ENCODE measurements around the gene WDR37. TPM values are rescaled to one million over a fixed set of nuclear protein-coding genes. Genes with fewer than 3 reads are reported as not detected.

The WDR37 gene
- total and polyA plus RNA-seq, 12 donors = 6.8 to 36.5 (median 31.4) TPM

DNA sequence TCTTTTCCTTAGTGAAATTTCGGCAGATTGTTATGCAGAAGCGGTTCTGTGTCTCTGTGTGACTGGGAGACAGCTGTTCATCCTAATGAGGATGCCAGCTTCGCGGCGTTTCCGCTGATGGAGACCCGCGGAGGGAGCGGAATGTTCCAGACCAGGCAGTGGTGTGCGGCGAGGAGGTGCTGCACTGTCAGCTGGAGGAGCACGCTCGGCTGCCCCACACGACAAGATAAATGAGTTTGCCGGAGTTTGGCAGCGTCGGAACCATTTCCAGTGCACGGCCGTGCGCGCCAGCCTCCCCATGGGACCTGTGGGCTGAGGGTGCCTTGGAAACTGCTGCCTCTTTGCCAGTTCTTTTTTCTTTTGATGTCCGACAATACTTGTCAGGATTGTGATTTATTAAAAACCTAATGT lies 64.6 kb downstream of the WDR37 start:
- intact Hi-C loops (cut with DNase I) = no loop called here
- peaks cover 0 to 13% (median 7%) of the 10 kb centered on the region in 9 donors for H3K4me1 ChIP-seq
- H3K27me3 ChIP-seq = no peaks in the 10 kb centered on the region
- no peak for DNase-seq
- 88 to 89% methylated on average over 22 of the region's 22 CpGs for WGBS, 2 donors
- TF ChIP-seq, protein P1, sequence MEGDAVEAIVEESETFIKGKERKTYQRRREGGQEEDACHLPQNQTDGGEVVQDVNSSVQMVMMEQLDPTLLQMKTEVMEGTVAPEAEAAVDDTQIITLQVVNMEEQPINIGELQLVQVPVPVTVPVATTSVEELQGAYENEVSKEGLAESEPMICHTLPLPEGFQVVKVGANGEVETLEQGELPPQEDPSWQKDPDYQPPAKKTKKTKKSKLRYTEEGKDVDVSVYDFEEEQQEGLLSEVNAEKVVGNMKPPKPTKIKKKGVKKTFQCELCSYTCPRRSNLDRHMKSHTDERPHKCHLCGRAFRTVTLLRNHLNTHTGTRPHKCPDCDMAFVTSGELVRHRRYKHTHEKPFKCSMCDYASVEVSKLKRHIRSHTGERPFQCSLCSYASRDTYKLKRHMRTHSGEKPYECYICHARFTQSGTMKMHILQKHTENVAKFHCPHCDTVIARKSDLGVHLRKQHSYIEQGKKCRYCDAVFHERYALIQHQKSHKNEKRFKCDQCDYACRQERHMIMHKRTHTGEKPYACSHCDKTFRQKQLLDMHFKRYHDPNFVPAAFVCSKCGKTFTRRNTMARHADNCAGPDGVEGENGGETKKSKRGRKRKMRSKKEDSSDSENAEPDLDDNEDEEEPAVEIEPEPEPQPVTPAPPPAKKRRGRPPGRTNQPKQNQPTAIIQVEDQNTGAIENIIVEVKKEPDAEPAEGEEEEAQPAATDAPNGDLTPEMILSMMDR (IDR thresholded peaks at IDR 0.05) = no peak
- H3K9me3 ChIP-seq = no peaks in the 10 kb centered on the region
- no peak overlapping the region for H3K4me3 ChIP-seq
- peaks cover 0 to 96% (median 52%) of the 10 kb centered on the region in 9 donors for H3K36me3 ChIP-seq
- H3K27ac ChIP-seq = no peak overlapping the region
- ATAC-seq = peak in 2 of 8 donors; percentile 11 to 33

DNA sequence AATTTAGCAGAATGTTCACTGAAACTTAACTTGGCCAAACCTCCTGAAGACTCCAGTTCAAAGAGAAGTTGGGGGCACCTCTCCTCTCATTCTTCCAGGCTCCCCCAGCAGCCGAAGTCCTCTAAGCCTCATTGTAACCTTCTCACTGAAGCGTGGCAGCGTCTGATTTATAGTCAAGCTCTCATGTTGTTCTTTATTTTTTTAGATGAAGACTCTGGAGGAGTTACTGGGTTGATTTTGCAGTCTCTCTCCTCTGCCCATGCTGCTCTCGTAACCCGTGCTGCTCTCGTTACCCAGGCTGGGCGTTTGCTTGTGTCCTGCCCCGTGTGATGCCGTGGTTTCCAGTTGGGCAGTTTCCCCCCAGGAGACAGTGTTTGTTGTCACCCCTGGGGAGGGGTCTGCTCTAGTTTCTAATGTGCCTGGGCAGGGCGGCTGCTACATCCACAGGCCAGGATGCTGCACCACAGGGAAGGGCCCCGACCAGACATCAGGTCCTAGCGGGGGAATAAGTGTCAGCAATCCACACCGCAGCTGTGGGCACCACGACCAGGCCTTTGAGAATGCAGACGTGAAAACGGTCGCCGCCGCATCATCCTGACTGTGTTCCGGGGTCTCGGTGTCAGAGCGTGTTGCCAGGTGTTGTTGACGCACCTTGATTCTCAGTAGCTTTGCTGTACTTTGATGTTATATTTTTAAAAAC lies 65.2 kb downstream of the WDR37 start:
- H3K9me3 ChIP-seq = no peaks in the 10 kb centered on the region
- ATAC-seq (no peak), DNase-seq (no peak)
- intact Hi-C loops (cut with DNase I) = no loop called here
- 94 to 95% methylated on average over 23 of the region's 23 CpGs for WGBS, 2 donors
- no peaks in the 10 kb centered on the region for H3K27me3 ChIP-seq
- H3K36me3 ChIP-seq = peaks cover 0 to 96% (median 49%) of the 10 kb centered on the region in 9 donors
- no peak overlapping the region for H3K4me3 ChIP-seq
- no peak overlapping the region for H3K27ac ChIP-seq
- TF ChIP-seq, protein P1 (IDR thresholded peaks at IDR 0.05) = no peak
- peaks cover 0 to 13% (median 6%) of the 10 kb centered on the region in 9 donors for H3K4me1 ChIP-seq

DNA sequence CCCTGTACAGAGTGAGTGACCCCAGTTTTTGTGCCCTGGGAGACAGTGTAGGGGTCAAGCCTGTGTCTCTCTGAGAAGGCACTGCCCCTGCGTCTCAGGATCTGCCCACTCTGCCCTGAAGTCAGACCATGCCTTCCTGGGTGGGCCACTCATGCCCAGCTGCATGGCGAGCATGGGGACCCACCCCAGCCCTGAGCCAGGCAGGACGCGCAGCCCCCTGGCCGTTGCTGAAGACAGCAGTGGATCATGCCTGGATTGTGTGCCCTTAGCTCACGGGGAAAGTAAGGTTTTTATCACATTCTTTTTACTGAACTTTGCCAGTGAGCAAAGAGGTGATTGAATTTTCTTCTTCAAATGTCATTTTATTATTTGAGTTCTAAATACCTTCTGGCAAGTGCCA lies 66.2 kb downstream of the WDR37 start:
- peaks cover 0 to 96% (median 54%) of the 10 kb centered on the region in 9 donors for H3K36me3 ChIP-seq
- H3K4me3 ChIP-seq = no peak overlapping the region
- DNase-seq (no peak), ATAC-seq (no peak)
- intact Hi-C loops (cut with DNase I) = no loop called here
- H3K4me1 ChIP-seq = peaks cover 0 to 13% (median 6%) of the 10 kb centered on the region in 9 donors
- H3K27me3 ChIP-seq = no peaks in the 10 kb centered on the region
- TF ChIP-seq, protein P1 (IDR thresholded peaks at IDR 0.05) = no peak
- H3K27ac ChIP-seq = no peak overlapping the region
- no peaks in the 10 kb centered on the region for H3K9me3 ChIP-seq
- WGBS, 2 donors = 77 to 82% methylated on average over 6 of the region's 6 CpGs

DNA sequence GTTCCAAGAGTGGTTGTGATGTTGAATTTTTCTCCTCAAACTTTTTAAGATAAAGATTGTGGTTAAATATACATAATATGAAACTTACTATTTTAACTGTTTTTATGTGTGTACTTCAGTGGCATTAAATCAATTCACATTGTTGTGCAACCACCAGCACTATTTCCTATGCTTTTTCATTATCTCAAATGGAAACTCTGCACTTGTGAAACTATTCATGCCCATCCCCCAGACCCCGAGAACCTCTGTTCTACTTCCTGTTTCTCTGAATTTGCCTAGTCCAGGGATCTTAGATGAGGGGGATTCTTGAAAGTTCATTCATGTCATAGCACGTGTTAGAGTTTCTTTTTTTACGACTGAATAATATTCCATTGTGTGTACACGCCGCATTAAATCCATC lies 67.0 kb downstream of the WDR37 start:
- DNase-seq = no peak
- TF ChIP-seq, protein P1 (IDR thresholded peaks at IDR 0.05) = no peak
- H3K4me3 ChIP-seq = no peak overlapping the region

More for the DNA sequence above, 67.0 kb downstream of the WDR37 start:
- 89 to 92% methylated on average over 5 of the region's 5 CpGs for WGBS, 2 donors
- H3K36me3 ChIP-seq = peaks cover 0 to 100% (median 55%) of the 10 kb centered on the region in 9 donors
- H3K27me3 ChIP-seq = no peaks in the 10 kb centered on the region
- intact Hi-C loops (cut with DNase I) = no loop called here
- H3K4me1 ChIP-seq = peaks cover 0 to 16% (median 6%) of the 10 kb centered on the region in 9 donors
- H3K27ac ChIP-seq = no peak overlapping the region
- ATAC-seq = no peak
- H3K9me3 ChIP-seq = no peaks in the 10 kb centered on the region
